Measurements from ENCODE around the gene SCAANT1. TPM values are rescaled to one million over a fixed set of nuclear protein-coding genes. Genes with fewer than 3 reads are reported as not detected.

Gene SCAANT1
- total RNA-seq, 2 experiments from 2014 or later, result not detected

GRCh38 chr3:63877737-63878393 is 34.3 kb downstream of the SCAANT1 start:
- DNase-seq, result no peak
- Mint-ChIP-seq H3K4me1 (peaks cover 53% of the 10 kb centered on the region), H3K4me3 (no peak overlapping the region), H3K36me3 (ENCODE audit: low read depth) (peaks cover 2% of the 10 kb centered on the region), H3K9me3 (no peaks in the 10 kb centered on the region), H3K27me3 (no peaks in the 10 kb centered on the region), H3K27ac (no peak overlapping the region)
- ChIA-PET CTCF (interaction anchor here (1.8 kb wide), 1 partner anchor 9 kb away, joined by 6 read pairs; no protein-coding TSS in a partner anchor), POLR2A (no interaction called here)

DNA sequence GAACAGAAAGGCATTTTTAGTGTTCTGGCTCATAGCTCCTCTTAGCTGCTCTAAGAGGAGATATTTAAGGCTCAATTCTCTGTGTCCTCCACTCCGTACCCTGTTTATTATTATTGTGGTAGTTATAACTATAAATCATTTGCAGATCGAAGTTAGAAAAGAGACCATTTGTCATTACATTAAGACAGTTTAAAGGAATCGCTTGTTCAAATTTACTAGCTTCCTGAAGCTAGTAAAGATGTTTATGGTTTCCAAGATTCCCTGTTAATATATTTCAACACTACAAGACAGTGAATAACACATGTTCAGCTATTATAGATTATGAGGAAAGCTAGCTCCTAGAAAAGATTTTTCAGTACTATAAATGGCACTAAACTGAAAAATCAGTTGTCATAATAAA is 35.9 kb downstream of the SCAANT1 start:
- Mint-ChIP-seq H3K4me3 (no peak overlapping the region), H3K27me3 (no peaks in the 10 kb centered on the region), H3K9me3 (no peaks in the 10 kb centered on the region), H3K27ac (no peak overlapping the region), H3K36me3 (ENCODE audit: low read depth) (peaks cover 2% of the 10 kb centered on the region), H3K4me1 (peaks cover 58% of the 10 kb centered on the region)
- DNase-seq, result no peak
- POLR2A ChIA-PET, result no interaction called here
- CTCF ChIA-PET, result interaction anchor here (0.7 kb wide), 1 partner anchor 102 kb away, joined by 3 read pairs; no protein-coding TSS in a partner anchor

DNA sequence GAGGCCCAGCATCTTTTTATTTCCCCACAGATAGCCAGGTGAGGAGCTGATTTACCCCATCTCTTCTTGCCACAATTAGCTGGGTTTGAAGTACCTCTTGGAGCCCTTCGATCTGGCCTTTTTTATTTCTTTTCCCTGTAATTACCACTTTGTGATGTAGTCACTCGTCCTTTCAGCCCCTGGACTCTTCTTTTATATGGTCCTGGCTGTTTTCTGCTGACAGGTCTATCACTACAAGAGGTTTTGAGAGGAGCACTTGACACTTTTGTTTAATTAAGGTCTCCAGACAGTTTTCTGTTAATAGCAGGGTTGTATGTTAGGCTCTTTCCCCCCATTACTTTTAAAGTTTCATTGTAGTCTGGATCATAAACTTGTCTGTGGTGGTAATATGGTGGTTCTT is 36.7 kb downstream of the SCAANT1 start:
- H3K4me1 Mint-ChIP-seq, result peaks cover 58% of the 10 kb centered on the region
- CTCF ChIA-PET, result no interaction called here
- H3K27me3 Mint-ChIP-seq, result no peaks in the 10 kb centered on the region

DNA sequence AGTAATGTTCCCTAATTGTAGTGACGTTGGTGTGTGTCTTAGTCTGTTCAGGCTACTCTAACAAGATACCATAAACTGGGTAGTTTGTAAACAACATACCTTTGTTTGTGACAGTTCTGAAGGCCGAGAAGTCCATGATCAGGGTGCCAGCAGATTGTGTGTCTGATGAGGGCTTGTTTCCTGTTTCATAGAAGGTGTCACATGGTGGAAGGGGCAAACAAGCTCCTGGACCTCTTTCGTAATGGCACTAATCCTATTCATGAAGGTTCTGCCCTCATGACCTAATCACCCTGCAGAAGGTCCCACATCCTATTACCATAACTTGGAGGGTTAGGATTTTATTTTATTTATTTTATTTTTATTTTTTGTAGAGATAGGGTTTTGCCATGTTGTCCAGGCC is 37.4 kb downstream of the SCAANT1 start:
- ChIA-PET POLR2A (no interaction called here), CTCF (interaction anchor here (1.0 kb wide), 2 partner anchors 14 to 15 kb away, joined by 3 to 4 read pairs; no protein-coding TSS in a partner anchor)
- H3K4me3 Mint-ChIP-seq, result no peak overlapping the region
- H3K4me1 Mint-ChIP-seq, result peaks cover 60% of the 10 kb centered on the region
- H3K27me3 Mint-ChIP-seq, result no peaks in the 10 kb centered on the region
- no peak for DNase-seq
- no peaks in the 10 kb centered on the region for H3K9me3 Mint-ChIP-seq
- H3K27ac Mint-ChIP-seq, result no peak overlapping the region
- H3K36me3 Mint-ChIP-seq (ENCODE audit: low read depth), result peaks cover 6% of the 10 kb centered on the region

More for the DNA sequence above, 36.7 kb downstream of the SCAANT1 start:
- Mint-ChIP-seq H3K9me3 (no peaks in the 10 kb centered on the region), H3K4me3 (no peak overlapping the region), H3K27ac (no peak overlapping the region), H3K36me3 (ENCODE audit: low read depth) (peaks cover 5% of the 10 kb centered on the region)
- DNase-seq, result no peak
- POLR2A ChIA-PET, result no interaction called here

DNA sequence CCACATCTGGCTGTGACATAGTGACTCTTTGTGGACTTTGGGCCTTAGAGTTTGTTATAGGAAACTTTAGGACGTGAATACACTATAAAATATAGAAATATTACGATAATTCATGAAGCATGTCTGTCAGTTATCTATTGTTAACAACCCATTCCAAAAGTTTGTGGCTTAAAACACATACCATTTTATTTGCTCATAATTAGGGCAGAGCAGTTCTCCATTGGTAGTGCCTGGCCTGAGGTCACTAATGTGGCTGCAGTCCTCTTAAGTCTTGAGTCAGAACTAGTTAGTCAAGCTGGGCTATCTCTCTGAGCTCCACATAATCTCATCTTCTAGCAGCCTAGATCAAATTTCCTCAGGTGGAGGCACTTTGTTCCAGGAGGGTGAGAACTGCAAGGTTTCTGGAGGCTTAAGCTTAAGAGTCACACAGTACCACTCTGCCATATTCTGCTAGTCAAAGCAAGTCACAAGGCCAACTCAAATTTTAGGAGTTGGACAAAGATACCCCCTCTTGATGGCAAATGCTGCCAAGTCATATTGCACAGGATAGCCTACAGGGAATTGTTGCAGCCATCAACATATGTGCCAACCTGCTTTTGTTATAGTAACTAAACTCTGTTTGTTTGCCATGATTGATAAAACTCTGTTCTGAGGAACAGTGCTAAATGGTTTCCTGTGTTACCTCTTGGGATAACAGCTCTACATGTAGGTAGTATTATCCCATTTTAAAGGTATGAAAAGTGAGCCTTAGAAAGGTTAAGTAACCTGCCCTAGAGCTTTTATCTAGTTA is 39.9 kb downstream of the SCAANT1 start:
- peaks cover 59% of the 10 kb centered on the region for H3K4me1 Mint-ChIP-seq
- no peaks in the 10 kb centered on the region for H3K9me3 Mint-ChIP-seq
- POLR2A ChIA-PET, result no interaction called here
- no peak overlapping the region for H3K27ac Mint-ChIP-seq
- CTCF ChIA-PET, result interaction anchor here (1.5 kb wide), 1 partner anchor 23 kb away, joined by 5 read pairs; no protein-coding TSS in a partner anchor
- H3K27me3 Mint-ChIP-seq, result no peaks in the 10 kb centered on the region
- DNase-seq, result no peak
- H3K36me3 Mint-ChIP-seq (ENCODE audit: low read depth), result peaks cover 14% of the 10 kb centered on the region
- no peak overlapping the region for H3K4me3 Mint-ChIP-seq

GRCh38 chr3:63870615-63871005 is 41.6 kb downstream of the SCAANT1 start:
- Mint-ChIP-seq H3K27ac (no peak overlapping the region), H3K9me3 (no peaks in the 10 kb centered on the region), H3K4me3 (no peak overlapping the region), H3K27me3 (no peaks in the 10 kb centered on the region), H3K36me3 (ENCODE audit: low read depth) (peaks cover 26% of the 10 kb centered on the region), H3K4me1 (peaks cover 59% of the 10 kb centered on the region)
- ChIA-PET POLR2A (no interaction called here), CTCF (interaction anchor here (0.6 kb wide), 1 partner anchor 14 kb away, joined by 3 read pairs; no protein-coding TSS in a partner anchor)
- no peak for DNase-seq

DNA sequence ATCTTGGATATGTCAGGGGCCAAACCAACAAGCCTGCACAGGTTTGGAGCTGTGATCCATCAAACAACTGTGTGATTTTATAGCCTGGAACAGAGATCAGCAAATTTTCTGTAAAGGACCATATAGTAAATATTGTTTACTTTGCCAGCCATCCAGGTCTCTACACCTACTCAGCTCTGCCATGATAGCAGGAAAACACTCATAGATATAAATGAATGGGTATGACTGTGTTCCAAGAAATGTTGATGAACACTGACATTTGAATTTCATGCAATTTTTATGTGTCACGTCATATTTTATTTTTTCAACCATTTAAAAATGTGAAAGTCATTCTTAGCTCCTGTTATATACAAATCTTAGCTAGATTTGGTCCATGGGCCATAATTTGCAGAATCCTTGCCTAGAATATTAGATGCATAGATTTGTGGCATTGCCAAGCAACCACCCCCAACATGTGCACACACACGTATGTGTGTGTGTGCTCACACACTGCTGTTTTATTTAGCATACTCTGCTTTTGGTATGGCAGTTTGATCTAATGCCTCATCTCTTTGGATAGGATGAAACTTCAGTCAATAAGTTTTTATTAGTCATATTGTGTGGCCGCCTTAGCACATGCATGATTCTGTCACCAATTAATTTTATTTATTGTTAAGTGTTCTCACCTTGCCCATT is 42.1 kb downstream of the SCAANT1 start:
- H3K4me1 Mint-ChIP-seq, result peaks cover 58% of the 10 kb centered on the region
- no peak for DNase-seq
- ChIA-PET POLR2A (no interaction called here), CTCF (interaction anchor here (0.6 to 2.1 kb wide), 2 partner anchors 8 to 14 kb away, joined by 3 to 6 read pairs; no protein-coding TSS in a partner anchor)
- H3K27me3 Mint-ChIP-seq, result no peaks in the 10 kb centered on the region
- H3K27ac Mint-ChIP-seq, result no peak overlapping the region
- H3K4me3 Mint-ChIP-seq, result no peak overlapping the region
- peaks cover 27% of the 10 kb centered on the region for H3K36me3 Mint-ChIP-seq (ENCODE audit: low read depth)
- H3K9me3 Mint-ChIP-seq, result no peaks in the 10 kb centered on the region

DNA sequence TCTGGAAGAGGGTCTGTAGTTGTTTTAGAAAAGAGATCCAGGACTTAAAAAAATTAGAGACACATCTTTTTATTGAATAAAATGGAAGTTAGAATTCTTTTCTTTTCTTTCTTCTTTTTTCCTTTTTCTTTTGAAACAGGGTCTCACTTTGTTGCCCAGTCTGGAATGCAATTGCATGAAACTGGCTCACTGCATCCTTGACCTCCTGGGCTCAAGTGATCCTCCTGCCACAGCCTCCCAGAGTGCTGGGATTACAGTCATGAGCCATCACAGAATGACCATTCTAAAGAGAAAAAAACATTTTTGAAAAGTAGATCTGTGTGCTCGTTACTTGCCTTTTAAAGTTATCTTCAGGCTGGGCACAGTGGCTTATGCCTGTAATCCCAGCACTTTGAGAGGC is 45.0 kb downstream of the SCAANT1 start:
- DNase-seq, result no peak
- no peaks in the 10 kb centered on the region for H3K9me3 Mint-ChIP-seq
- H3K27ac Mint-ChIP-seq, result no peak overlapping the region
- POLR2A ChIA-PET, result no interaction called here
- peaks cover 56% of the 10 kb centered on the region for H3K4me1 Mint-ChIP-seq
- no peaks in the 10 kb centered on the region for H3K27me3 Mint-ChIP-seq
- H3K4me3 Mint-ChIP-seq, result no peak overlapping the region
- peaks cover 38% of the 10 kb centered on the region for H3K36me3 Mint-ChIP-seq (ENCODE audit: low read depth)
- CTCF ChIA-PET, result no interaction called here

- CTCF ChIA-PET, result no interaction called here
- Mint-ChIP-seq H3K36me3 (ENCODE audit: low read depth) (peaks cover 40% of the 10 kb centered on the region), H3K4me3 (peak overlapping the region; percentile 92), H3K4me1 (peaks cover 64% of the 10 kb centered on the region), H3K27me3 (no peaks in the 10 kb centered on the region), H3K9me3 (no peaks in the 10 kb centered on the region), H3K27ac (peak overlapping the region; percentile 98)
- POLR2A ChIA-PET, result no interaction called here
- no peak for DNase-seq
Measured at GRCh38 chr3:63864965-63865327, 47.2 kb downstream of the SCAANT1 start.

DNA sequence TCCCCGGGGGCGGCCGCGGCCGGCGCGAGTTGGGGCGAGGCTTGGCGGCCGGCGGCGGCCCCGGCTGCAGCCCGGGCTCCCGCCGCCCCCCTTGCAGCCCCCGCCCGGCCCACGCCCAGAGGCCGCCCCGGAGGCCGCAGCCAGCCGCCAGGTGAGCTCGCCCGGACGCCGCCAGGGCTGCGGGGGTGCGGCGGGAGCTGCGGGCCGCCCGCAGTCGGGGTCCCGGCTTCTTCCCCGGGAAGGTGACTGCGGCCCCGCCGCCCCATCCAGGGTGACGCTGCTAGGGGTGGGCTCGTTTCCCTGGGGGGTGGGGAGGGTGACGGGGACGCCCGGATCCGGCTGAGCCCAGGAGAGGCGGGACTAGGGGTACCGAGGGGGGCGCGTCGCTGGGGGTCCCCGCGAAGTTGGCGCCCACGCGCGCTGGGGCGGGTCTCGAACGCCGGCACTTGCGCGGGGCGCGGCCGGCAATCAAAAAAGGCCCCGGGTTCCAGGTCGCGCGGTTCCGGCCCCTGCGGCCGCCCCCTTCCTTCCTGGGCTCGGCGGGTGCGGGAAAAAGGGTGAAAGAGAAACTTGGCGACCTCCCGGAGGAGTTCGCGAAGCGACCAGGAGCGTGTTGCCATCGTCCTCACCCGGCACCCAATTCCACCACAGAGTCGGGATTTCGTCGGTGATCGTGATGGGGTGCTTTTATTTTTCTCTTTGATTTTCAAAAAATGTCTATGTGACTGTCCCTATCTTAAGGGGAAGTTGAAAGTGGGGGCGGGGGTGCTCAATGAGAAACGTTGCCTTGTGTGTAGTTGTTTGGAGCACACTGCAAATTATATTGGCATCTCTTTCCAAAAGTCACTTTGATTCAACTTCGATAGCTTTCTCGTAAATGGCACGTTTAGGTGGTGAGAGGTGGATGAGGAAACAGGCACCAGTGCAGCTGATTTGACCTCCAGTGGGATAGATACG is 47.9 kb downstream of the SCAANT1 start:
- peak overlapping the region; percentile 98 for H3K27ac Mint-ChIP-seq
- H3K36me3 Mint-ChIP-seq (ENCODE audit: low read depth), result peaks cover 37% of the 10 kb centered on the region
- no peaks in the 10 kb centered on the region for H3K9me3 Mint-ChIP-seq
- H3K27me3 Mint-ChIP-seq, result no peaks in the 10 kb centered on the region
- peak overlapping the region; percentile 92 for H3K4me3 Mint-ChIP-seq
- DNase-seq, result peak; percentile 42
- ChIA-PET POLR2A (no interaction called here), CTCF (no interaction called here)
- H3K4me1 Mint-ChIP-seq, result peaks cover 63% of the 10 kb centered on the region

DNA sequence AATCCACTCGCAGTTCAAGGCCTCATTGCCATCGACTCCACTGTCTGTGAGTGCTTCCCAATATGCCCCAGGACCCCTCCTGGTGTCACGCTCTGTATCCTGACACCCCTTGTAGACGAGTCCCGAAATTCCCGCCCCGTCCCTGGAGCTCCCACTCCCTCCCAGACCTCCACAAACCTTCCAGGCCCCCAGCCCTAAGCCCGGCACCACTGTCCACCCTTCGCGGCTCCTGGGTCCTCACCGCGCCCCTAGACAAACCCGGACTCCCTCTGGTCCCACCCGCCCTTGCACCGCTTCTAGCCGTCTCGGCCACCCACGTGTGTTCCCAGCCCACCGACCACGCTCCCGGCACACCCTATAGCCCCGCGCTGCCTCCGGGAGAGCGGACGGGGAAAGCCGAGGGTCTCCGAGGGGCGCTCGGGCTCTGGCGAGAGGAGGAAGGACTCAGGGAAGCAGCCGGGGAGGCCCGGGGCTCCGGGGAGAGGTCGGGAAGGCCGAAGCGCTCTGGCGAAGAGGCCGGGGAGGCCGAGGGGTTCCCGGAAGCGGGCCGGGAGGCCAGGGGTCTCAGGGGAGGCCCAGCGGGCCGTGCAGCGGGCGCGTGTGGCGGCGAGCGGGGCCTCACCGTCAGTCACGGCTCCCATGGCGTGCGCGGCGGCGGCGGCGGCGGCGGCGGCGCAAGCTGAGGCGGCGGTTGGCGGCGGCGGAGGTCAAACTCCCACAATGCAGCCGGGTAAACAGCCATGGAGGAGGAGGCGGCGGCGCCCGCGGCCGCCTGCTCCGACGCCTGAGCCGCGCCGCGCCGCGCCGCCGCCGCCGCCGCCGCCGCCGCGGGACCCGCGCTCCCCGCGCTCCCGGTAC is 48.8 kb downstream of the SCAANT1 start, which contains the start of the genes ATXN7 and THOC7:
ATXN7 (plus strand) TSS at position 718 of the 858 bp plus-strand sequence. CDS start 48,732 bp downstream, outside the sequence.
THOC7 (minus strand) TSS at position 656 of the 858 bp plus-strand sequence; CDS start at position 641, 15 bp downstream.
- ChIA-PET CTCF (no interaction called here), POLR2A (no interaction called here)
- peak within 1 kb of the TSS; percentile 92 for H3K4me3 Mint-ChIP-seq
- peak; percentile 70 for DNase-seq
- H3K36me3 Mint-ChIP-seq (ENCODE audit: low read depth), result peaks cover 34% of the 10 kb centered on the region
- peaks cover 62% of the 10 kb centered on the region for H3K4me1 Mint-ChIP-seq
- H3K27ac Mint-ChIP-seq, result peak within 1 kb of the TSS; percentile 98
- no peaks in the 10 kb centered on the region for H3K27me3 Mint-ChIP-seq
- H3K9me3 Mint-ChIP-seq, result no peaks in the 10 kb centered on the region
